ENCODE measurements around the gene DAAM2.

DNA sequence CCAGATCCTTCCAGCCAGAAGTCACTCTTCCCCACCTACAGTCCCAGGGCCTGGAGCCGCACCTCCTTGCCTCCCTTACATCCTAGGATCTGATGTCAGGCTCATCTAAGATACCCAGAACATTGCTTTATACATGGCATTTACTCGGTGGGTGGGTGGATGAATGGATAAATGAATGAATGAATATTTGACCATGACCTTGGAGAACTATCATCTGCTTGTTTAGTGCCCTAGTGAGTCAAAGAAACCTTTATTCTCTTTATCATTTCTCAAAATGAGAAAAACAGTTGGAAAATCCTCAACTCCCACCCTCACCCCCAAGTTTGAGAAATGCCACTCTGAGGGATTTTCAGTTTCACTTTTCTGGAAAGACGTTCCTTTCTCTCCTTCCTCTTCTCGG, 56.0 kb downstream of the DAAM2 start:
- TF ChIP-seq POLR2A (IDR thresholded peaks at IDR 0.05): no peak
- TF ChIP-seq, protein P1, sequence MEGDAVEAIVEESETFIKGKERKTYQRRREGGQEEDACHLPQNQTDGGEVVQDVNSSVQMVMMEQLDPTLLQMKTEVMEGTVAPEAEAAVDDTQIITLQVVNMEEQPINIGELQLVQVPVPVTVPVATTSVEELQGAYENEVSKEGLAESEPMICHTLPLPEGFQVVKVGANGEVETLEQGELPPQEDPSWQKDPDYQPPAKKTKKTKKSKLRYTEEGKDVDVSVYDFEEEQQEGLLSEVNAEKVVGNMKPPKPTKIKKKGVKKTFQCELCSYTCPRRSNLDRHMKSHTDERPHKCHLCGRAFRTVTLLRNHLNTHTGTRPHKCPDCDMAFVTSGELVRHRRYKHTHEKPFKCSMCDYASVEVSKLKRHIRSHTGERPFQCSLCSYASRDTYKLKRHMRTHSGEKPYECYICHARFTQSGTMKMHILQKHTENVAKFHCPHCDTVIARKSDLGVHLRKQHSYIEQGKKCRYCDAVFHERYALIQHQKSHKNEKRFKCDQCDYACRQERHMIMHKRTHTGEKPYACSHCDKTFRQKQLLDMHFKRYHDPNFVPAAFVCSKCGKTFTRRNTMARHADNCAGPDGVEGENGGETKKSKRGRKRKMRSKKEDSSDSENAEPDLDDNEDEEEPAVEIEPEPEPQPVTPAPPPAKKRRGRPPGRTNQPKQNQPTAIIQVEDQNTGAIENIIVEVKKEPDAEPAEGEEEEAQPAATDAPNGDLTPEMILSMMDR (IDR thresholded peaks at IDR 0.05 in 4 of 5, conservative IDR thresholded peaks at IDR 0.05 in 1 of 5): no peak

Data from gastrocnemius medialis (tissue), 4 donors.